SU-DHL-6 (cell line): Measurements from ENCODE around the gene CDH24.

Source experiments
- CTCF ChIP-seq: fragments of 200-600 bp; sonication (generic); IDR thresholded peaks from one replicate; pipeline ENCODE4 v1.5.1; 2017; ENCODE audit warnings: antibody characterized with exemption, mild to moderate bottlenecking, low read length, moderate library complexity; ENCODE audit not compliant: insufficient read depth, poor library complexity, severe bottlenecking
- EZH2phosphoT487 ChIP-seq: fragments of 200-600 bp; sonication (generic), shearing (Covaris generic); conservative IDR thresholded peaks from 2 replicates; pipeline ENCODE4 v1.6.1; 2018; ENCODE audit warnings: mild to moderate bottlenecking, antibody characterized with exemption, low read length, moderate library complexity, mixed read lengths

- TF ChIP-seq CTCF (no peak), EZH2phosphoT487 (no peak)
These were observed 14.2 kb downstream of the CDH24 start for GRCh38 chr14:23043145-23043544.
